ENCODE measurements around the gene PLRG1. TPM values are rescaled to one million over a fixed set of nuclear protein-coding genes. Genes with fewer than 3 reads are reported as not detected.
"Not testable (repeated sequence)": the region's sequence is repeated elsewhere in the genome, so short reads cannot be mapped to it uniquely, and the experiment has no call there.

The PLRG1 gene
- total RNA-seq: 10 to 100 TPM; 38.1 to 61.2 (median 54.4) TPM

GRCh38 chr4:154549894-154550790 is at the start of gene PLRG1:
Gene PLRG1, minus strand, starts transcription at chr4:154550400. Its CDS starts 92 bp downstream, at chr4:154550308.
- Histone ChIP-seq H3K36me3 (peaks cover 3% of the 10 kb centered on the region), H3K4me3 (peak within 1 kb of the TSS; percentile 72 to 84 (median 73)), H3K27me3 (no peaks in the 10 kb centered on the region), H3K27ac (peak within 1 kb of the TSS; percentile 70 to 89), H3K9me3 (no peaks in the 10 kb centered on the region), H3K4me1 (peaks cover 0 to 10% of the 10 kb centered on the region in 2 donors)
- TF ChIP-seq POLR2AphosphoS5 (IDR thresholded peaks at IDR 0.05) (peak; percentile 77 to 90 (median 80)), POLR2A (IDR thresholded peaks at IDR 0.05) (peak; percentile 66), CTCF (IDR thresholded peaks at IDR 0.05) (peak; percentile 40 to 54 (median 41))
- DNase-seq (ENCODE audit: low spot score in 2 of 2): peak; percentile 93 to 95
- intact Hi-C loops (cut with DNase I; ENCODE audit: low total_unique reads): no loop called here

- H3K4me1 ChIP-seq: no peaks in the 10 kb centered on the region
- intact Hi-C loops (cut with DNase I; ENCODE audit: low total_unique reads): loop anchor here (10.0 kb wide), 1 partner anchor 287 kb away; no protein-coding TSS in a partner anchor
- H3K4me3 ChIP-seq: no peak overlapping the region
- H3K9me3 ChIP-seq: no peaks in the 10 kb centered on the region
- no peak for DNase-seq (ENCODE audit: low spot score in 2 of 2)
- TF ChIP-seq POLR2AphosphoS5 (IDR thresholded peaks at IDR 0.05): no peak
- H3K27me3 ChIP-seq: no peaks in the 10 kb centered on the region
- H3K27ac ChIP-seq: no peak overlapping the region
- no peaks in the 10 kb centered on the region for H3K36me3 ChIP-seq
These were observed 47.9 kb upstream of the PLRG1 start for GRCh38 chr4:154597798-154598774.

GRCh38 chr4:154597281-154597680 is 47.1 kb upstream of the PLRG1 start:
- not testable (repeated sequence) for H3K27me3 ChIP-seq; H3K9me3 ChIP-seq; DNase-seq (ENCODE audit: low spot score in 2 of 2); H3K36me3 ChIP-seq; H3K4me1 ChIP-seq; H3K27ac ChIP-seq; H3K4me3 ChIP-seq
- intact Hi-C loops (cut with DNase I; ENCODE audit: low total_unique reads): loop anchor here (10.0 kb wide), 1 partner anchor 288 kb away; no protein-coding TSS in a partner anchor

- Histone ChIP-seq H3K9me3 (no peaks in the 10 kb centered on the region), H3K4me1 (no peaks in the 10 kb centered on the region), H3K4me3 (no peak overlapping the region), H3K27me3 (no peaks in the 10 kb centered on the region), H3K36me3 (no peaks in the 10 kb centered on the region), H3K27ac (no peak overlapping the region)
- intact Hi-C loops (cut with DNase I; ENCODE audit: low total_unique reads): loop anchor here (10.0 kb wide), 1 partner anchor 289 kb away; no protein-coding TSS in a partner anchor
- no peak for DNase-seq (ENCODE audit: low spot score in 2 of 2)
- TF ChIP-seq CTCF (IDR thresholded peaks at IDR 0.05): no peak
- TF ChIP-seq POLR2A (IDR thresholded peaks at IDR 0.05): no peak
- TF ChIP-seq POLR2AphosphoS5 (IDR thresholded peaks at IDR 0.05): no peak
These were observed 45.6 kb upstream of the PLRG1 start for GRCh38 chr4:154595807-154596206.

GRCh38 chr4:154594343-154594742 is 44.1 kb upstream of the PLRG1 start:
- DNase-seq (ENCODE audit: low spot score in 2 of 2): not testable (repeated sequence)

GRCh38 chr4:154593868-154594267 is 43.7 kb upstream of the PLRG1 start:
- no peaks in the 10 kb centered on the region for H3K36me3 ChIP-seq
- no peak for DNase-seq (ENCODE audit: low spot score in 2 of 2)
- no peaks in the 10 kb centered on the region for H3K4me1 ChIP-seq
- H3K9me3 ChIP-seq: no peaks in the 10 kb centered on the region
- H3K27me3 ChIP-seq: no peaks in the 10 kb centered on the region
- no peak overlapping the region for H3K27ac ChIP-seq
- no peak overlapping the region for H3K4me3 ChIP-seq
- intact Hi-C loops (cut with DNase I; ENCODE audit: low total_unique reads): loop anchor here (10.0 kb wide), 1 partner anchor 291 kb away; no protein-coding TSS in a partner anchor
- no peak for TF ChIP-seq CTCF (IDR thresholded peaks at IDR 0.05)
- no peak for TF ChIP-seq POLR2A (IDR thresholded peaks at IDR 0.05)
- no peak for TF ChIP-seq POLR2AphosphoS5 (IDR thresholded peaks at IDR 0.05)

More at GRCh38 chr4:154594343-154594742, 44.1 kb upstream of the PLRG1 start:
- H3K27ac ChIP-seq, H3K27me3 ChIP-seq, H3K4me3 ChIP-seq, H3K4me1 ChIP-seq, H3K36me3 ChIP-seq, H3K9me3 ChIP-seq: not testable (repeated sequence)
- intact Hi-C loops (cut with DNase I; ENCODE audit: low total_unique reads): loop anchor here (10.0 kb wide), 1 partner anchor 290 kb away; no protein-coding TSS in a partner anchor

Measured in breast epithelium (tissue), 4 donors.